ENCODE data around the gene RPS6KA4. TPM values are rescaled to one million over a fixed set of nuclear protein-coding genes. Genes with fewer than 3 reads are reported as not detected.

The RPS6KA4 gene
- total and polyA plus RNA-seq, 2 donors, result 14.8 to 32.7 TPM

DNA sequence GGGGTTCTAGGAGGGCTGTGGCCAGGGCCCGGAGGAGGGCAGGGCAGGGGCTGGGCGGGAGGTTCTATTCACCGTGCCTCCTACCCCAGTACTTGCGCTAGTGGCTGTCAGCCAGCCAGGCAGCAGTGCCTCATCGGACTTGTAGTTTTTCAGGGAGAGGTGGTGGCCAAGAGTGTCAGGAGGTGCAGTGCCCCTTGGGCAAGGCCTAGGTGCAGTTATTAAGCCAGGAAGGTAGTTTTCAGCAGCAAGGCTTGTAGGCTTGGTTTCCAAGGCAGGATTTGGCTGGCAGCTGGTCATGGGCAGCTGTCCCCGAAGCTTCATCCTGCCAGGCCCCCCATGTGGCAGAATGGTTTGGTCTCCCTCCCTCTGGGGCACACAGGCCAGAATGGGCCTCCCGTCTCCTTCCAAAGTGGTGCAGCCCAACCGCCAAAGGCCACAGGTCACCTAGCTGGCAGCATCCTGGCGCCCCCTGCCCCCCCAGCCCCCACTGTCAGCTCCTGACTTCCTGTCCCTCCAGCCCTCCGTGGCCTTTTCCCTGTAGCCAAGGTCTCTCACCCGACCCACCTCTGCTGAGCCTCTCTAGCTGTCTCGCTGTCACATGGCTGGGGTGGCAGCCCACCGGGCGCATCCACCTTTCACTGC lies 10.5 kb upstream of the RPS6KA4 start:
- DNase-seq (ENCODE audit: extremely low spot score), result no peak
- 64% methylated on average over 14 of the region's 14 CpGs for WGBS
- H3K4me1 ChIP-seq (ENCODE audit: insufficient read depth), result no peaks in the 10 kb centered on the region
- H3K36me3 ChIP-seq (ENCODE audit: insufficient read depth), result no peaks in the 10 kb centered on the region
- no peak overlapping the region for H3K27ac ChIP-seq (ENCODE audit: low read depth)
- no peak overlapping the region for H3K4me3 ChIP-seq (ENCODE audit: low read depth, low read length)

DNA sequence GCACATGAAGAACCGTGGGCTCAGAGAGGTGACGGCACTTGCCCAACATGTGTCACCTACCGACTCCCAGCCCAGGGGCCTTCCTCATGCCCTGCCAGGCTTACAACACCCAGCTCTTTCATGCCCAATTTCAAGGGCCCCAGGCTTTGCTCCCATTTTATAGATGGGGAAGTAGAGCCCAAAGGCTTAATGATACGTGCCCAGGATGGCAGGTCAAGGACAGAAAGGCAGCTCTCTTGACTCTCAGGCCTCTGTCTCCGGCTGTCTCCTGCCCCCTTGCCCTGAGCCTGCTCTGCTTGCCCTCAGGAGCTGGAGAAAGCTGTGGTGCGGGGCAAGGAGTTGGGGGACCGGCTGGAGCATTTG lies 10.0 kb upstream of the RPS6KA4 start:
- Histone ChIP-seq H3K36me3 (ENCODE audit: insufficient read depth) (no peaks in the 10 kb centered on the region), H3K4me1 (ENCODE audit: insufficient read depth) (no peaks in the 10 kb centered on the region), H3K27ac (ENCODE audit: low read depth) (no peak overlapping the region), H3K4me3 (ENCODE audit: low read depth, low read length) (no peak overlapping the region)
- DNase-seq (ENCODE audit: extremely low spot score), result no peak
- WGBS, result 91% methylated on average over 7 of the region's 7 CpGs

DNA sequence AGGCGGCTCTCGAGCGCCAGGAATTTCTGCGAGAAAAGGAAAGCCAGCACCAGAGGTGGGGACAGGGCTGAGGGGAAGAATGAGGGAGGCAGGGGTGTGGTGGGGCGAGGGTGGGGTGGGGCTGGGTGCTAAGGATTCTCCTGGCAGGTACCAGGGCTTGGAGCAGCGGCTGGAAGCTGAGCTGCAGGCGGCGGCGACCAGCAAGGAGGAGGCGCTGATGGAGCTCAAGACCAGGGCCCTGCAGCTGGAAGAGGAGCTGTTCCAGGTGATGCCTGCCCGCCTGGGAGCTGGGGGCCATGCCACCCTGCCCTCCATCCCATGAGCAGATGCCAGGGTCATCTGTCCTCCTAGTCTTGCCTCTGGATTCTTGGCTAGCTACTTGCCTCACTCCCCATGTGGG lies 9.6 kb upstream of the RPS6KA4 start:
- WGBS, result 87% methylated on average over 11 of the region's 11 CpGs
- Histone ChIP-seq H3K27ac (ENCODE audit: low read depth) (no peak overlapping the region), H3K36me3 (ENCODE audit: insufficient read depth) (no peaks in the 10 kb centered on the region), H3K4me1 (ENCODE audit: insufficient read depth) (no peaks in the 10 kb centered on the region), H3K4me3 (ENCODE audit: low read depth, low read length) (no peak overlapping the region)
- DNase-seq (ENCODE audit: extremely low spot score), result no peak

DNA sequence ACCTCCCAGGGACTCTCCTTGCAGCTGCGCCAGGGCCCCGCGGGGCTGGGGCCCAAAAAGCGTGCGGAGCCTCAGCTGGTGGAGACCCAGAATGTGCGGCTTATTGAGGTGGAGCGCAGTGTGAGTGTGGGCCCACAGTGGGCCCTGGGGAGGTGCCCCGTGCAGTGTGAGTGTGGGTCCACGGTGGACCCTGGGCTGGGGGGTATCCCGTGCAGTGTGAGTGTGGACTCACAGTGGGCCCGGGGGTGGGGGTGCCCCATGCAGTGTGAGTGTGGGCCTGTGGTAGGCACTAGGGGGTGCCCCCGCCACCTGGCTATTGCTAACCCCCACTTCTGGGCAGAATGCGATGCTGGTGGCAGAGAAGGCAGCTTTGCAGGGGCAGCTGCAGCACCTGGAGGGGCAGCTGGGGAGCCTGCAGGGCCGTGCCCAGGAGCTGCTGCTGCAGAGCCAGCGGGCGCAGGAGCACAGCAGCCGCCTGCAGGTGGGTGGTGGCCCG lies 7.8 kb upstream of the RPS6KA4 start:
- Histone ChIP-seq H3K36me3 (ENCODE audit: insufficient read depth) (no peaks in the 10 kb centered on the region), H3K4me3 (ENCODE audit: low read depth, low read length) (no peak overlapping the region), H3K27ac (ENCODE audit: low read depth) (no peak overlapping the region), H3K4me1 (ENCODE audit: insufficient read depth) (no peaks in the 10 kb centered on the region)
- 89% methylated on average over 18 of the region's 18 CpGs for WGBS
- no peak for DNase-seq (ENCODE audit: extremely low spot score)

DNA sequence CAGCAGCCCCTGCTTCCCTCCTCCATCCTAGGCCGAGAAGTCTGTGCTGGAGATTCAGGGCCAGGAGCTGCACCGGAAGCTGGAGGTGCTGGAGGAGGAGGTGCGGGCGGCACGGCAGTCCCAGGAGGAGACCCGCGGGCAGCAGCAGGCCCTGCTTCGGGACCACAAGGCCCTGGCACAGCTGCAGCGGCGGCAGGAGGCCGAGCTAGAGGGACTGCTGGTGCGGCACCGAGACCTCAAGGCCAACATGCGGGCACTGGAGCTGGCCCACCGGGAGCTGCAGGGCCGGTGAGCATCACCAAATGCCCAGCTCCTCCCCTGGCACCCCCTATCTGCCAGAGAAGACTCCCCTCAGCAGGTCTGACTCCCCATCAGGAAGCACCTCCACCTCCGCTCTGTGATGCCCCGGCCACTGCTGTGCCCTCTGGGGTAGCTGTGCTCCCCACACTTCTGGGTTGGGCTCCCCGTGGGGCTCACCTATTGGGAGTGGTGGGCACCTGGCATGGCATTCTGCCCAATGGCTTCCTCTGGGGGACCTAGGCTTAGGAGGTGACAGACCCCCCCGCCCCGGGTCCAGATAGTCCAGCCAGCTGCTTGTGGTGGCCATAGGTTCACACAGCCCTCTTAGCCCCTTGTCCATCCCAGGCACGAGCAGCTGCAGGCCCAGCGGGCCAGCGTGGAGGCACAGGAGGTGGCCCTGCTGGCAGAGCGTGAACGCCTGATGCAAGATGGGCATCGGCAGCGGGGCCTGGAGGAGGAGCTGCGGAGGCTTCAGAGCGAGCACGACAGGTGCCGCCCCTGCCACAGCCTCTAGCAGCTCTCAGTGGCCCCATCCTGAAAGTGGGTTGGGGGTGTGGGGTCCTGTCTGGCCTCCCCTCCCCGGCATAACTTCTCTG lies 6.6 kb upstream of the RPS6KA4 start:
- no peak overlapping the region for H3K27ac ChIP-seq (ENCODE audit: low read depth)
- no peaks in the 10 kb centered on the region for H3K4me1 ChIP-seq (ENCODE audit: insufficient read depth)
- H3K4me3 ChIP-seq (ENCODE audit: low read depth, low read length), result no peak overlapping the region
- H3K36me3 ChIP-seq (ENCODE audit: insufficient read depth), result no peaks in the 10 kb centered on the region
- no peak for DNase-seq (ENCODE audit: extremely low spot score)
- WGBS, result 92% methylated on average over 33 of the region's 33 CpGs

DNA sequence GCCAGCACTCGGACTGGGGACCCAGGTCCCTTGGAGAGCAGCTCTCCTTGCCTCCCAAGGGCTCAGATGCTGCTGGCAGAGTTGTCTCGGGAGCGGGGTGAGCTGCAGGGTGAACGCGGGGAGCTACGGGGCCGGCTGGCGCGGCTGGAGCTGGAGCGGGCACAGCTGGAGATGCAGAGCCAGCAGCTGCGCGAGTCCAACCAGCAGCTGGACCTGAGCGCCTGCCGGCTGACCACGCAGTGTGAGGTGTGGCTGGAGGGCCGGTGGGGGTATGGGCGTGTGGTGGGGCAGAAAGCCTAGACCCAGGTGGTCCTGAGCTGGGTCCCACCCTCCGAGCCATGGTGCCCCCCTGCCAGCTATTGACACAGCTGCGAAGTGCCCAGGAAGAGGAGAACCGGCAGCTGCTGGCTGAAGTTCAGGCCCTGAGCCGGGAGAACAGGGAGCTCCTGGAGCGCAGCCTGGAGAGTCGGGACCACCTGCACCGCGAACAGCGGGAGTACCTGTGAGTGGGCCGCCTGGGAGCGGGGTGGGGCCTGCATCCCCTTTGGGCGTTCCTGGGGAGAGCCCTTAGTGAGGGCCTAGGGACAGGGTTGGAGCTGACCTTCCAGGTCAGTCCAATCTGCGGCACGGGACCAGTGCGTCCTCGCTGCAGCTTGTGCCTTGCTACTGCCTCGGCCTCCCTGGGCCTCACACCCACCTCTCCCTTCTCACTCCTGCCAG lies 5.8 kb upstream of the RPS6KA4 start:
- Histone ChIP-seq H3K27ac (ENCODE audit: low read depth) (no peak overlapping the region), H3K4me3 (ENCODE audit: low read depth, low read length) (no peak overlapping the region), H3K4me1 (ENCODE audit: insufficient read depth) (peaks cover 3% of the 10 kb centered on the region), H3K36me3 (ENCODE audit: insufficient read depth) (no peaks in the 10 kb centered on the region)
- no peak for DNase-seq (ENCODE audit: extremely low spot score)
- whole genome bisulfite sequencing, result 91% methylated on average over 34 of the region's 34 CpGs

DNA sequence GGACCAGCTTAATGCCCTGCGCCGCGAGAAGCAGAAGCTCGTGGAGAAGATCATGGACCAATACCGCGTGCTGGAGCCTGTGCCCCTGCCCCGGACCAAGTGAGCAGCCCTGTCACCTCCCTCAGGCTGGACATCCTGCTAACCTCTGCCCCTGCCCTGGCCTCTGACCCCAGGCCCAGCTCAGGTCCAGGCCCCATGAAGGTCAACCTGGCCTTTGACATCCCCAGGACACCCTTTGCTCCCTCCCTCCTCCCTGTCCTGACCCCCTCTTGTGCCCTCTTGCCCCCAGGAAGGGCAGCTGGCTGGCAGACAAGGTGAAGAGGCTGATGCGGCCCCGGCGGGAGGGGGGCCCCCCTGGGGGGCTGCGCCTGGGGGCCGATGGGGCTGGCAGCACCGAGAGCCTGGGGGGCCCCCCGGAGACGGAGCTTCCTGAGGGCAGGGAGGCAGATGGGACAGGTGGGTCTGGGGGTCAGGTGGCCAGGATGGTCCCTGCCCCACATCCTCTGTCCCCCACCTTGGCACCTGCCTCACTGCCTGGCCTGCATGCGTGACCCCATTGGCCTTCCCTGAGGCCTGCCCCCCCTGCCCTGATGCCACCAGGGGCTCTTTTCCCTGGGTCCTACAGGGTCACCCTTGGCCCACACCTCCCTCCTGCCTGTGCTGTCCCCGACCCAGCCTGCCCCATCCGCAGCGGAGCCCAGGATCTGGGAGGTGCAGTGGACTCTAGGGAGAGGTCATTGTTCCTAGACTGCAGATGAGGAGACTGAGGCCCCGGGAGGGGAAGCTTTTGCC lies 5.1 kb upstream of the RPS6KA4 start:
- H3K27ac ChIP-seq (ENCODE audit: low read depth), result no peak overlapping the region
- peaks cover 5% of the 10 kb centered on the region for H3K4me1 ChIP-seq (ENCODE audit: insufficient read depth)
- no peaks in the 10 kb centered on the region for H3K36me3 ChIP-seq (ENCODE audit: insufficient read depth)
- WGBS, result 86% methylated on average over 20 of the region's 20 CpGs
- no peak overlapping the region for H3K4me3 ChIP-seq (ENCODE audit: low read depth, low read length)
- no peak for DNase-seq (ENCODE audit: extremely low spot score)

DNA sequence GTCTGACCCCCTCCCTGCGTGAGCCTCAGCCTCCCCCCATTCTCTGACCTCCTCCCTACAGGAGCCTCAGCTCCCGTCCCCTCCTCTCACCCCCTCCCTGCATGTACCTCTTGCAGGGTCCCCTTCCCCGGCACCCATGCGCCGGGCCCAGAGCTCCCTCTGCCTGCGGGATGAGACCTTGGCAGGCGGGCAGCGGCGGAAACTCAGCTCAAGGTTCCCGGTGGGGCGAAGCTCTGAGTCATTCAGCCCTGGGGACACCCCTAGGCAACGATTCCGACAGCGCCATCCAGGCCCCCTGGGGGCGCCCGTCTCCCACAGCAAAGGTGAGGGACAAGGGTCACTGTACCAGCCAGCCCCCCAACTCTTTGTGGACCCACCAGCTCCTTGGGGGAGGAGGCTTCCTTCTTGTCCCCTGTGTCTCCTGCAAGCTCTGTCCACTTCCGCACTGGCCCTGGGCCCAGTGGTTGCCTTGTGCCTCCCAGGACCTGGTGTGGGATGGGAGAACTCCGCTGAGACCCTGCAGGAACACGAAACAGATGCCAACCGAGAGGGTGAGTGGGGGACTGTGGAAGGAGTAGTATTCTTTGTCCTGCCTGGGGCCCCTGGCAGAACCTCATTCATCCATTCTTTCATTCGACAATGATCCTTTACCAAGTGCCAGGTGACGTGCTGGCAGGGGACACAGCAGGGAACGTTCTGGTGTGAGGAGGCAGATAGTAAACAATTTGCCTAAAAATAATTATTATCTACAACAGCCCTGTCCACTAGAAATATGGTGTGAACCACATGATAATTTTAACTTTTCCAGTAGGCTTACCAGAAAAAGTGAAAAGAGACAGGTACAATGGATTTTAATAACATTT lies 3.7 kb upstream of the RPS6KA4 start:
- peaks cover 5% of the 10 kb centered on the region for H3K4me1 ChIP-seq (ENCODE audit: insufficient read depth)
- WGBS, result 15% methylated on average over 23 of the region's 23 CpGs
- no peak for DNase-seq (ENCODE audit: extremely low spot score)

DNA sequence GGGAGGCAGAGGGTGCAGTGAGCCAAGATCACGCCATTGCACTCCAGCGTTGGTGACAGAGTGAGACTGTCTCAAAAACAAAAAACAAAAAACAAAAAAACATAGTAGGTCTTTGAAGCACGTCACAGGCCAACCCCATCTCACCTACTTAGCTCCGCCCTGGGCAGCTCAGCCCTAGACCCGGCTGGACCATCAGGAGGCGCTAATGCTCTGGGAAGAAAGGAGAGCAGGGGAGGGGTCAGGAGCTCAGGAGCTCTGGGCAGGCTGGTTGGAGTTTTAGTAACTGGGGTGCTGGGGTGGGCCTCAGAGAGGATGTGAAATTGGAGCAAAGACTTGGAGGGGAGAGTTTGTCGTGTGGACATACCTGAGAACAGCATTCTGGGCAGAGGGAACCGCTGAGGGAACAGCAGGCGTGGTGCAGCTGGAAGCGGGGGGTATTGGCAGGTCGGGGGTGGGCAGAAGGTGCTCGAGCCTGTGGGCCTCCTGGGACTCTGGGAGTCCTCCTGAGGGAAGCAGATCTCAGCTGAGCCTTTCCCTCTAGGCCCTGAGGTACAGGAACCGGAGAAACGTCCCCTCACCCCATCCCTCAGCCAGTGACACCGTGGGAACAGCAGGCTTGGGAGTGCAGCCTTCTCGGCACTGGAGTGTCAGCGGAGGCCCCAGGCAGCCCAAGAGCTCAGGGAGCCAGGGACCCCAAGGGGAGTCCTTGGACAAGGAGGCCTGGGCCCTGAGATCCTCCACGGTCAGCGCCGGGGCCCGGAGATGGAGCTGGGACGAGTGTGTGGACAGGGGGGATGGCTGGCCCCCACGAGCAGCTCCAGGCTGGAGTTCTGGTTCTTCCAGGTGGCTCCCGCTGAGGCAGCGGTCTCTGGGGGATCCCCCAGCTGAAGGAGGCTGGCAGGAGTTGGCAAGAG lies 2.2 kb upstream of the RPS6KA4 start:
- H3K4me1 ChIP-seq (ENCODE audit: insufficient read depth), result peaks cover 5% of the 10 kb centered on the region
- H3K27ac ChIP-seq (ENCODE audit: low read depth), result no peak overlapping the region
- DNase-seq (ENCODE audit: extremely low spot score), result no peak

More for the DNA sequence above, 3.7 kb upstream of the RPS6KA4 start:
- peak overlapping the region; percentile 19 for H3K4me3 ChIP-seq (ENCODE audit: low read depth, low read length)
- H3K36me3 ChIP-seq (ENCODE audit: insufficient read depth), result no peaks in the 10 kb centered on the region
- no peak overlapping the region for H3K27ac ChIP-seq (ENCODE audit: low read depth)

DNA sequence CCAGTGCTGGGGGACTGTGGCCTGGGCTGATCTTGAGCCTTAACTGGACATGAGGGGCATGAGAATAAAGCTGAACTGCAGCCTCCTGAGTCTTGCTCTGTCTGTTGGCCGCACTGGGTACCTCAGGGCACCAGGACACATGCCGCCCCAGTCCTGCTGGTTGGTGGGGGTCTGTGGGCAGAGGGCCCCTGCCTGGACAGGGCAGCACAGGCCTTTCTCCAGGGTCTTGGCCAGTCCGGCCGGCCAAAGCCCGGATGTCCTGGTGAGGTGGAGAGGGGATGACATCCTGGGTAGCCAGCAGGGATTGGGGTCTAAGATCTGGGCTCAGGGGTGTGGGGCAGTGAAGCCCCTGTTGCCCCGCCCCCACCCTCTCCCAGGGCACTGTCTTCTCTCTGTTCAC lies 1.5 kb upstream of the RPS6KA4 start:
- 94% methylated on average over 6 of the region's 6 CpGs for WGBS
- H3K27ac ChIP-seq (ENCODE audit: low read depth), result no peak overlapping the region
- H3K4me3 ChIP-seq (ENCODE audit: low read depth, low read length), result no peak overlapping the region
- no peak for DNase-seq (ENCODE audit: extremely low spot score)
- H3K4me1 ChIP-seq (ENCODE audit: insufficient read depth), result peaks cover 5% of the 10 kb centered on the region
- peaks cover 6% of the 10 kb centered on the region for H3K36me3 ChIP-seq (ENCODE audit: insufficient read depth)

More for the DNA sequence above, 2.2 kb upstream of the RPS6KA4 start:
- Histone ChIP-seq H3K36me3 (ENCODE audit: insufficient read depth) (peaks cover 2% of the 10 kb centered on the region), H3K4me3 (ENCODE audit: low read depth, low read length) (no peak overlapping the region)
- 85% methylated on average over 25 of the region's 25 CpGs for WGBS

DNA sequence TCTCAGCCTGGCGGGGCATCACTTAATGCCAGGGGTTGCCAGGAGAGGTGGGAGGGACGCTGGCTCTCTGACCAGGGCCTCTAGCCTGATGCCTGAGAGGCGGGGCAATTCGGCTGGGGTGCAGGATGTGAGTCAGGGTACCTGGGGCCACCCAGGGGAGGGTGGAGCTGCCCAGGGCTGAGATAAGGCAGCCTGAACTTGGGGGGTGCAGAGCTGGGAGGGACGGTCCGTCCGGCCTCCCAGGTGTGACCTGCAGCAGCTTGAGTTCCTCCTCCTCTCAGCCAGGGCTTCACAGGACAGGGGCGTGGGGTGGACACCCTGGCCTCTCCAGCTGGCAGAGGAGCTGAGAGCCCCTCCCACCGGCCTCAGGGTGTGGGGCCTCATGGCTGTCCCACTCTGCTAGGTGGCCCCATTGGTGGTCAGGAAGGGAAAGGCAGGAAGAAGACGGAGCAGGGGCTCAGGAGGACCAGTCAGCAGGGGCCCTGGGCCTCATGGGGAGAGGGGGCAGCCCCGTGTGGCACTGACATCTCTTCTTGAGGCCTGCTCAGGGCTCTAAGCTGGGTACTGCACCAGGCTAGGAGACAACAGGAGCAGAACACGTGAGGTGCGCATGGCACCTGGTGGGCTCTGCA lies 942 bp upstream of the RPS6KA4 start:
- no peak overlapping the region for H3K4me3 ChIP-seq (ENCODE audit: low read depth, low read length)
- no peak for DNase-seq (ENCODE audit: extremely low spot score)
- H3K4me1 ChIP-seq (ENCODE audit: insufficient read depth), result peaks cover 5% of the 10 kb centered on the region
- H3K36me3 ChIP-seq (ENCODE audit: insufficient read depth), result peaks cover 7% of the 10 kb centered on the region
- H3K27ac ChIP-seq (ENCODE audit: low read depth), result no peak overlapping the region
- 63% methylated on average over 13 of the region's 13 CpGs for WGBS
